ENCODE results near the gene TRIM56. TPM values are rescaled to one million over a fixed set of nuclear protein-coding genes. Genes with fewer than 3 reads are reported as not detected.
A peak's percentile ranks its signal among the peaks of the same experiment; 100 is the strongest.

Gene TRIM56
- total and polyA plus RNA-seq, 2 of the 4 experiments (the other 2 are of a cell fraction) = 3.9 to 5.9 TPM

GRCh38 chr7:101108330-101108857 is 23.1 kb downstream of the TRIM56 start:
- Histone ChIP-seq H3K79me1 (ENCODE audit: low read depth in 1 of 2, low read length in 2 of 2) (peaks cover 3 to 11% of the 10 kb centered on the region in 2 experiments; a peak in 1 of 4 replicates), H3K27me3 (ENCODE audit: control insufficient read depth, insufficient read depth, low read length) (no peaks in the 10 kb centered on the region), H3K4ac (ENCODE audit: low read depth, low read length) (no peak overlapping the region; the same call in 1 of the 2 replicates), H2AFZ (replicated peaks; ENCODE audit: low read length, poor library complexity) (no peak overlapping the region), H3K18ac (ENCODE audit: low read depth, low read length) (no peak overlapping the region), H3K23ac (ENCODE audit: low read depth, low read length) (no peak overlapping the region), H3K4me3 (ENCODE audit: insufficient read depth, low read depth, low read length) (no peak overlapping the region), H4K20me1 (ENCODE audit: insufficient read depth, low read length) (no peaks in the 10 kb centered on the region), H3K9me3 (ENCODE audit: control insufficient read depth, insufficient read depth, low read length) (no peaks in the 10 kb centered on the region), H4K8ac (ENCODE audit: low read depth in 2 of 2, low read length in 2 of 2) (peak overlapping the region in 1 of 2 experiments; percentile 29; a peak in 1 of 4 replicates), H3K14ac (replicated peaks; ENCODE audit: low read depth, low read length) (peak overlapping the region; percentile 65; the same call in 1 of the 2 replicates), H3K4me1 (ENCODE audit: control insufficient read depth, insufficient read depth, low read length) (peaks cover 5% of the 10 kb centered on the region), H3K36me3 (ENCODE audit: control insufficient read depth, insufficient read depth, low read length) (no peaks in the 10 kb centered on the region), H4K91ac (ENCODE audit: insufficient read depth, low read depth, low read length) (peak overlapping the region; percentile 75; the same call in 1 of the 2 replicates), H3K9ac (ENCODE audit: low read depth, low read length) (no peak overlapping the region), H3K9me1 (ENCODE audit: insufficient read depth, low read length) (peaks cover 12% of the 10 kb centered on the region; the same call in 1 of the 2 replicates), H3K4me2 (ENCODE audit: low read depth, low read length) (no peak overlapping the region), H4K5ac (ENCODE audit: low read depth, low read length) (no peak overlapping the region), H2BK15ac (ENCODE audit: low read depth, low read length) (peak overlapping the region; percentile 54; the same call in 1 of the 3 replicates), H2AK9ac (replicated peaks; ENCODE audit: low read depth, low read length, poor library complexity) (peak overlapping the region; percentile 90), H3K27ac (ENCODE audit: insufficient read depth, low read length) (no peak overlapping the region), H2BK20ac (ENCODE audit: low read depth, low read length) (0 out of 2 replicates have a peak overlapping the region, but pooled peaks have one; percentile 76), H2BK120ac (ENCODE audit: low read depth, low read length) (peak overlapping the region; percentile 26; the same call in 1 of the 2 replicates), H2BK5ac (ENCODE audit: low read depth, low read length, poor library complexity, severe bottlenecking) (no peak overlapping the region), H2AK5ac (ENCODE audit: low read depth, low read length) (peak overlapping the region; percentile 72), H3K56ac (ENCODE audit: extremely low read depth, insufficient read depth, low read length) (no peak overlapping the region)
- CTCF ChIA-PET = no interaction called here
- BruUV-seq (replicated peaks) = no TSS peak
- intact Hi-C loops (cut with micrococcal nuclease) = no loop called here
- TF ChIP-seq RAD21 (IDR thresholded peaks at IDR 0.05; ENCODE audit: low read length) (no peak), CHD1 (IDR thresholded peaks at IDR 0.05; ENCODE audit: low read depth, low read length) (no peak), RFX5 (IDR thresholded peaks at IDR 0.05; ENCODE audit: low read depth, low read length) (no peak), MAZ (IDR thresholded peaks at IDR 0.05; ENCODE audit: borderline replicate concordance, low read depth, low read length) (no peak), USF2 (IDR thresholded peaks at IDR 0.05; ENCODE audit: low read depth, low read length) (no peak), MAFK (IDR thresholded peaks at IDR 0.05; ENCODE audit: low read depth, low read length) (no peak), POLR2A (IDR thresholded peaks at IDR 0.05; ENCODE audit: low read depth, low read length) (no peak)
- in situ Hi-C loops (cut with MboI; ENCODE audit: low sequenced_read_pairs) = loop anchor here (25.0 kb wide), 1 partner anchor 671 kb away; the partner anchor contains the start of genes MEPCE, PPP1R35 and ZCWPW1
- POLR2A ChIA-PET (ENCODE audit: unreplicated experiment) = no interaction called here
- DNase-seq = no peak
- WGBS, 2 experiments (ENCODE audit: extremely low coverage in 2 of 2, insufficient read length in 1 of 2) = no CpG with 5 or more reads among the region's 16 CpGs
- ATAC-seq (ENCODE audit: low read depth) = no peak
- dilution Hi-C loops (cut with HindIII; ENCODE audit: low sequenced_read_pairs, unreplicated experiment) = no loop called here

All from IMR-90 (cell line).